GM19397 (cell line): ENCODE data around the gene RTTN.
"Not testable (repeated sequence)": the region's sequence is repeated elsewhere in the genome, so short reads cannot be mapped to it uniquely, and the experiment has no call there.

ENCODE experiments used
- ATAC-seq: cut with Tn5 transposase; IDR thresholded peaks from one replicate; pipeline ENCODE4 v1.9.1; 2021; ENCODE audit warnings: mild to moderate bottlenecking, moderate library complexity; ENCODE audit not compliant: unreplicated experiment

RTTN gene

GRCh38 chr18:70156886-70157285 is 48.6 kb downstream of the RTTN start:
- ATAC-seq = no peak

GRCh38 chr18:70154591-70155194 is 50.8 kb downstream of the RTTN start:
- no peak for ATAC-seq

DNA sequence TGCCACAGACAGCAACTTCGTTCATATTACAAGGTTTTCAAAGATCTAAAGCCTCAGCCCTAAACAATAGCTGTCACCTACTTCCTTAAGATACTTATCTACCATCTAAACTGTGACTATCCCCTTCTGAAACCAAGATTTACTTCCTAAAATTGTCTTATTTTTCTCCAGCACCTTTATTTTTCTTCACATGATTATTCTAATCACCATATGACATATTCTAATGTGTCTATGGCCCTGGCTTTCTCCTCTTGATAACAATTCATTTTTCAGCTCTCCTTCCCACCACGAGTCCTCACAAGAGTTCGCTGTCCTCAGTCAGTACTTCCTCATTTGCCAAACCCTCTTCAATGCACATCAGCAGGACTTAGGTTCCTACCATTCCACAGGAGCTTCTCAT is 53.9 kb downstream of the RTTN start:
- no peak for ATAC-seq

DNA sequence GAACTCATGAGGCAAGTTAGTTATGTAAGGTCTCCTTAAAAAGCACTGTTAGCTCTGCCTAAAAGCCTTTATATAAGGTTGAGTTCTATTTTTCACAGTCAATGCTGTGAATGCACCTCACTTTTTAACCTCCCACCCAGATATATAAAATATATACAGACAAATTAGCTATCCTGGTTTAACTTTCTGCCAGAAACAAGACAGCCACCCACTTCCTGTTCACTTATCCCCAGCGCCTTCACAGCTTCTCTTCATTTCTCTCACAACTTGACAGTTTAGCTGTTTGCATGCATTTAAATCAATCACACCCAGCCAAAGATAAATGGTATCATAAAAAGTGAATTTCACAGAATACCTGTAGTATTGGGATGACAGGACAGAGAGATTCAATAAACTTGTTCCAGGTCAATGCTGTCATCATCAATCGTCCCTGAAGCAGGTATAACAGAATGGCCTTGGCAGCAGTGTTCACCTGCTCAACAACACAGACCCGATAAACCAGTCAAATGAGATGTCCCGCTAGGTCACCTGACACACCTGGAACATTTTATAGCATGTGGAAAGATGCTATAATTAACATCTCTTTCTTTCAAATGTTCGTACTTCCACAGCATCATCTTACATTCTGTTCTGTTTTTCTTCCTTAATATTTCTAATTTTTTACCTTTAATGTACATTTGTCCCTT is 55.7 kb downstream of the RTTN start:
- no peak for ATAC-seq

GRCh38 chr18:70149156-70149555 is 56.3 kb downstream of the RTTN start:
- ATAC-seq = no peak

DNA sequence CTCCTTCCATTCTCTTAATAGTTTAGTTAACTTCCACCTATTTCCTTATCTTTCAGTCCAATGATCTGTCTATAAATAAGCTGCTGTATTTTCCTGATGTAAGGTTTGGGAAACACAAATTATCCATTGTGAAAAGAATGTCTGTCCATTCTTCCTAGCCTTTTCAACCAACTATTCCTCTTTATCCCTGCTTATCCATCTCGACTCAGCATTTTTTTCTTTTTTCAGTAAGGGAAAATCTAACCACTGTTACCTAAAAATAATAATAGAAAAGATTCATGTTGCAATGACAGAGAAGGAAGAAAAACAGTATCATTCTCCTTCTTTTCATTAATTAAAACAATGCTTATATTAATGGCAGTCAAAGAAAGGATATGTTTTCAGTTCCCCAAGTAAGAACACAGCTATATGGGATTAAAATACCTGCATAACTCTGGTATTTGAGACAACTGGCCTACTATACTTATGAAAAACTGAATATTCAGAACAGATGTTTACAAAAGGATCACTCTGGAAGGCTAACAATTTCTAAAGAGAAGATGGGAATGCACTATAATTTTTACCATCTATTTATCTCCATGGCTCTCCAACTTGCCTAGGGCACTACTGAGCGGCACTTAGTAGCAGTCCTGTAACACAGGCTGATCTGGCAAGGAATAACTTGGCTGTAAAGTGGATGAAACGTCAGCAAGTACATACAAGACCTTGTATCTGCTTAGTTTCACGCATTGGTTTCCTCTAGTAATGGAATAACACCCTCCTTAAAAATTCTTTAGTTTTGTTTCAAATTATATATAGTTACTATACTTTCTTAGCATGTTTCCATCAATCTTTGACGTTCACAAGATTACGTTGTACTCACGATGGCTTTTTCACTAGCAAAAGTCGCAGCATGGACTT is 57.2 kb downstream of the RTTN start:
- no peak for ATAC-seq

DNA sequence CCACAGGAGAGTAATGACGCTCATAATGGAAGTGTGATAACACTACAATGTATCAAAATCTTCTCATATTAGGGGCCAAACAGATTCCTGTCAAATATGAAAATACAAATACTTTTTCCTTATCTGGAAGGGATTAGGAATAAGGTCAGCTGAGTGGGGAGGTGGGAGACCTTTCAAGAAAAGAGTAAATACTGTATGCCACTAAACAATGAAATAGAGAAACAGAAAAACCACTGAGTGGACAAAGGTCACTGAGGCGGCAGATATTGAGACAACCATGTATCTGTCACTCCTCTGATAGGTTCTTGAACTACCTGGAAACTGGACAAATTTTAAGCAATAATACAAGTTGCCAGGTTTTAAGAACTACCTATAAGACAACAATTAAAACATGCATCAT is 59.3 kb downstream of the RTTN start:
- ATAC-seq = no peak

DNA sequence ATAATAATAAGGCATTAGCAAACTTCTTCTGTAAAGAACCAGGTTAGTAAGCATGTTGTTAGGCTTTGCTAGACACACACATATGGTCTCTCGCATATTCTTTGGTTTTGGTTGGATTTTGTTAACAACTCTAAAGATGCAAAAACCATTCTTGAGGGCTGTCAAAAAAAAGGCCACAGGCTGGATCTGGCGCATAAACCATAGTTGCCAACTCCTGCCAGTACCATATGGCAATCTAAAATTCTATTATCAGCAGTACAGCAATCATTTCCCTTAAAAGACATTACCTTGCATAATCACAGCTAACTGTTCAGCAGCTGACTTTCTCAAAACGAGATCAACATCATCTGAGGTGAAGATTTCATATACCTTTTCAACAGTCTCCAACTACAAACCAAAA is 63.5 kb downstream of the RTTN start:
- ATAC-seq = no peak

- no peak for ATAC-seq
These were observed 66.3 kb downstream of the RTTN start for GRCh38 chr18:70139138-70139537.

DNA sequence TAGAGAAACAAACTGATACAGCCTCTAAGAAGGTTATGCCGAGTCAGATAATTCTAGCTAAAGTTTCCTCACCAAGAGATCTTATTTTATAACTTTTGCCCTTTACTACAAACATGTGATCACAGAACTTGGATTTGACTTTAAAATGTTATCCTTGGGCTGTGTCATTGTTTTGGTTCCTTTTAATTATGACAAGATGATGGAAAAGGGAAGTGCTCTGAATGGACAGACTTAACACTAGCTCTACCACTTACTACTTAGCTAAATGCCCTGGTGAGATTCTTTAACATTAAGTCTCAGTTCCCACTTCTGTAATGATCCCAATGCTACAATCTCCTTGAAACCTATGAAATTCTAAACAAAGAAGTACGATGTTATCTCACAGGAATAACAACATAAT is 69.9 kb downstream of the RTTN start:
- ATAC-seq = no peak

- no peak for ATAC-seq
These were observed 72.5 kb downstream of the RTTN start for GRCh38 chr18:70132999-70133398.

DNA sequence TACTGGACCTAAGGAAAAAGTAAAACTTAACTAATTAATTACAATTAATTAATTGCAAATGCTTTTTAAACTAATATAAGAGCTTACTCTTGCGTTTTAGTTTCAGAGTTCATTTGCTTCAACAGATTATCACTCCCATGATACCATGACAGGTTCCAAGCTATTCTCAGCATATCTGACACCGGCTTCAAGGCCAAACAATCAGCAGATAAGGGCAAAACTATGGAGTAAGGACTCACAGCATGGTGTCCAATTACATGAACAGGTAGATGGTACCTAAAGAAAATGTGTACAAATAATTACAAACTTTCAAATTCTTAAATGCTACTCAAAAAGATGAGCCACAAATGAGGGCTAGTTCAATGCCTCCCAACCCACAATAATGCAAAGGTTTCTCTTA is 77.2 kb downstream of the RTTN start:
- no peak for ATAC-seq

- ATAC-seq = no peak
These were observed 78.1 kb downstream of the RTTN start for GRCh38 chr18:70127359-70127758.

GRCh38 chr18:70126832-70127231 is 78.7 kb downstream of the RTTN start:
- ATAC-seq = no peak

DNA sequence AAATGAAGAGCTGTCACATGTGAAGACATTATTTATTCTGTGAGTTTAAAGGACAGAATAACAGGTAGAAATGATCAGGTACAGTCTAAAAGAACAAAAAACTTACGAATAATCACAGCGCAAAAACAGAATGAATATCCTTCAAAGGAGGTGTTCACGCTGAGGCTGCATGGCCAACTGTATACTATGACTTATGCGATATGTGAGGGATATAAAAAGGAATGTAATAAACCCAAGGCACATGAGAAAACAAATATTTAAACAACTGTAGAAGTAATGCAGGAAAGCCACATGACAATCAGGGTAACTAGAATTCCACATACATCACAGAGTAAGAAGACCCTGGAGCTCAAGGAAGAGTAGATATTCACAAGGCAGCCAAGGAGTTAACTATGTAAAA is 81.3 kb downstream of the RTTN start:
- no peak for ATAC-seq

- ATAC-seq = no peak
These were observed 83.6 kb downstream of the RTTN start for GRCh38 chr18:70121842-70122241.

DNA sequence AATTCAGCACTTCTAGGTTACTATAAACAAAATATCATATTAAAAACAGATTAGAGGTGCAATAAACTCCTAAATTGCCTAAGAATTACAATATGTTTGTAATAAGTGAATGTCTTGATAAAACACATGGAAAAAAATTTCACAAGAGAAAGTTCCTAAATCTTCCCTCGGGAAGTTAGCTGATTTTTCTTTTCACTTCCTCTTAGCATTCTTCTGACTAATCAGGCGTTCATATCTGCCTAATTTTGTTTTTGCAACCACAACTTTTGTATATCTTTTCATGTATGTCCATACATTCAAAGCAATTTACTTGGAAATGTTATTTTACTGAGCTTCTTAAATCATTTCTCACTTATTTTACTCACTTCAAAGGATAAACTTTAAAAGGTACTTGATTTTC is 88.5 kb downstream of the RTTN start:
- no peak for ATAC-seq

DNA sequence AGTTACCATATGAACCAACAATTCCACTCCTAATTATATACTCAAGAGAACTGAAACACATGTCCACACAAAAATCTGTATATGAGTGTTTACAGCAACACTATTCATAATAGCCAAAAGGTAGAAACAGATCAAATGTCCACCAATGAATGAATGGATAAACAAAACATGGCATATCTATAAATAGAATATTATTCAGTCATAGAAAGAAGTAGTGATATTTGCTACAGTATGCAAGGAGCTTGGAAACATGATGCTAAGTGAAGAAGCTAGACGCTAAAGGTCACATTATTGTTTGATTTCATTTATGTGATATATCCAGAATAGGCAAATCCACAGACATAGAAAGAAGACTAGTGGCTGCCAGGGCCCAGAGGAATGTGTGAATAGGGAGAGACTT is 92.0 kb downstream of the RTTN start:
- no peak for ATAC-seq

- ATAC-seq = no peak
These were observed 94.8 kb downstream of the RTTN start for GRCh38 chr18:70110678-70111077.

DNA sequence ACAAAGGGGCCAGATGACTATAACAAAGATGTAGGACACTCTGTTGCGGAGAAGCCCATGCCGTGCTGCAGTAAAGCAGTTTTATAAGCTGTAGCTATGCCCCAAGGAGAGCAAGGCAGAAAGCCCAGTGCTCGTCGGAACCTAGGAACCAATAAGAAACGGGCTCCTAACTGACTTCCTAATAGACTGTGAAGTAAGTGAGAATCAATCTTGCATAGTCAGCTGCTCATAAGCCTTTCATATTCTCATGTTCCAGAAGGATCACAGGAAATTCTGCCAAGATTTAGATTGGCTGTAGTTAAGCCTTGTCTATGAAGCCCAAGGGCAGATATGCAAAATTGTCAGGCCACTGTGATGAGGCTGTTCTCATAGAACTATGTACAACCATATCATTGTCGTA is 98.4 kb downstream of the RTTN start:
- no peak for ATAC-seq

GRCh38 chr18:70102854-70103253 is 102.6 kb downstream of the RTTN start:
- ATAC-seq = not testable (repeated sequence)

- ATAC-seq = no peak
These were observed 115.6 kb downstream of the RTTN start for GRCh38 chr18:70089858-70090257.
